ENCODE results near the gene UBE2V1.

DNA sequence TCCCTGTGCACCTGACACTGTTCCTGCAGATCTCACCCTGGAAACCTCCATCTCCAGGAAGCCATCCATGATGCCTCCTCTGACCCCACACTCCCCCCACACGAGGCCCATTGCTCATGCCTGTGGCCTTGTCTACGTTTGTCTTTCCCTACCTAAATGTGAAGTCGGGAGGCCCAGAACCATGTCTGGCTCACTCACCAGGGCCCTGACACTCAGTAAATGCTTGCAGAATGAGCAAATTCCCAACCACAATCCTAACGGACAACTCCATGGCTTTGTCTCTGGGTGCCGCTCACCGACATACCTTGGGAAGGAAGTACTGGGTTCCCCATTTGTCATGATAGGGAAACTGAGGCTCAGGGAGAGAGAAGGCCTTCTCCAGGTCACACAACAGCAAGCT, 33.3 kb upstream of the UBE2V1 start:
- TF ChIP-seq ZNF274 (IDR thresholded peaks at IDR 0.05; ENCODE audit: low read depth, low read length) (no peak), SUZ12 (IDR thresholded peaks at IDR 0.05; ENCODE audit: extremely low read depth, insufficient read depth, insufficient read length) (no peak), YY1 (IDR thresholded peaks at IDR 0.05; ENCODE audit: insufficient read depth, insufficient read length) (no peak)

Data from NT2/D1 (cell line).